ENCODE data around the gene FBXO24.

DNA sequence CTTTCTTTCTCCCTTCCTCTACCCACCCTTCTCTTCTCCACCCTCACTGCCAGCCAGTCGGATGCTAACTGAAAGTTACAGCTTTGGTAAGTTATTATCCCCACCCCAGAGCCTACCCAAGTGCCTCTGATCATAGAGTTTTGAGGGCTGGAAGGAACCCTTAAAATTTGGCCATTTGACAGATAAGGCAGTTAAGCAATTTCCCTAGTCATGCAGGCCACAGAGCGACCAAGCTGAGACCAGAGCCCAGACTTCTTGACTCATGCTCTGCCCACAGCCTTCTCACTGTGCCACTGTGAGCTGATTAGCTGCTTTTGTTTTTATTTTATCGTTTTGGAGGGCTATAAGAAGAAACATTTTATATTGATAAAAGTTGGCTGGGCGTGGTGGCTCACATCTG lies 29.6 kb upstream of the FBXO24 start:
- no peak for TF ChIP-seq CTCF (IDR thresholded peaks at IDR 0.05)
- TF ChIP-seq POLR2AphosphoS5 (IDR thresholded peaks at IDR 0.05): no peak

All from prostate gland (tissue), 2 donors.